Measurements from ENCODE around the gene L1CAM.

DNA sequence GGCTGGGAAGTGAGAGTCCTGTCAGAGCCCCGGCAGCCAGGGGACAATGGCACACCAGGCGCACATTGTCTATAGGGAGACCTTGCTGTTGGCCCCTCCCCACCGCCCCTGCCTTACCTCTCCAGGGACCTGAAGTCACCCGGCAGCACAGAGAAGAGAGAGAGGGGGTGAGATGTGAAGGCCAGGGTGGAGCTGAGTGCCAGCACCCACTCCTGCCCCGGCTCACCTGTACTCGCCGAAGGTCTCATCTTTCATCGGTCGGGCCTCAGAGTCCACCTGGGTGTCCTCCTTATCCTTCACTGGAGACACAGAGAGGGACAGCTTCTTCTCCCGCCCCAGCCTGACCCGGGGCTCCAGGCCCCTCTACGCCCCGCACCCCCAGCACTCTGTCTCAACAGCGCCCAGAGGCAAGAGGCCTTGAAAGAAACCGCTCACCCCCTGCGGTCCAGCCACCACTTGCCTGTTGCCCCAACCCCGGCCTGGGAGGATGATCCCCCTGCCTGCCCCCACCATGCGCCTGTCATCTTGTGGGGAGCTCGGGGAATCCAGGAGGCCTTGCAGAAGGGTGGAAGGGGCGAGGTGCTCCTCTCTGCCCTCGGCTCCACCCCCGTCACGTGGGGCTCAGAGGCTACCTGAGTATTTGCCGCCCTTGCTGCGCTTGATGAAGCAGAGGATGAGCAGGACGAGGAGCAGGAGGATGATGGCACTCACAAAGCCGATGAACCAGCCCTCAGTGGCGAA, 22.6 kb downstream of the L1CAM start:
- no peak for TF ChIP-seq POLR2AphosphoS5 (IDR thresholded peaks at IDR 0.05; ENCODE audit: borderline replicate concordance, low read depth, low read length)
- no peak for TF ChIP-seq EZH2 (IDR thresholded peaks at IDR 0.05)

All from SK-N-MC (cell line).